ENCODE results near the gene VIPR2.

VIPR2 gene

GRCh38 chr7:159050704-159051103 lies 94.0 kb downstream of the VIPR2 start:
- Histone ChIP-seq H3K4me1 (ENCODE audit: insufficient read depth, insufficient read length) (no peaks in the 10 kb centered on the region), H3K4me3 (ENCODE audit: insufficient read length, low read depth) (no peak overlapping the region), H3K36me3 (ENCODE audit: insufficient read depth, insufficient read length, low read length) (no peaks in the 10 kb centered on the region), H3K27me3 (ENCODE audit: insufficient read depth, insufficient read length) (no peaks in the 10 kb centered on the region), H3K9ac (ENCODE audit: insufficient read length, low read depth) (no peak overlapping the region), H3K9me3 (ENCODE audit: insufficient read depth, low read length) (0 out of 2 replicates have a peak, but pooled peaks cover 4% of the 10 kb centered on the region)
- TF ChIP-seq ZNF274 (IDR thresholded peaks at IDR 0.05; ENCODE audit: low read depth, low read length), result no peak
- TF ChIP-seq SUZ12 (IDR thresholded peaks at IDR 0.05; ENCODE audit: extremely low read depth, insufficient read depth, insufficient read length), result no peak
- no peak for TF ChIP-seq YY1 (IDR thresholded peaks at IDR 0.05; ENCODE audit: insufficient read depth, insufficient read length)
- no peak for DNase-seq (ENCODE audit: low read depth, low spot score)

GRCh38 chr7:159049266-159050025 lies 95.2 kb downstream of the VIPR2 start:
- H3K36me3 ChIP-seq (ENCODE audit: insufficient read depth, insufficient read length, low read length), result no peaks in the 10 kb centered on the region
- no peak for DNase-seq (ENCODE audit: low read depth, low spot score)
- H3K4me3 ChIP-seq (ENCODE audit: insufficient read length, low read depth), result no peak overlapping the region
- H3K27me3 ChIP-seq (ENCODE audit: insufficient read depth, insufficient read length), result no peaks in the 10 kb centered on the region
- H3K9me3 ChIP-seq (ENCODE audit: insufficient read depth, low read length), result 0 out of 2 replicates have a peak, but pooled peaks cover 4% of the 10 kb centered on the region
- H3K9ac ChIP-seq (ENCODE audit: insufficient read length, low read depth), result no peak overlapping the region
- TF ChIP-seq YY1 (IDR thresholded peaks at IDR 0.05; ENCODE audit: insufficient read depth, insufficient read length), result no peak
- TF ChIP-seq ZNF274 (IDR thresholded peaks at IDR 0.05; ENCODE audit: low read depth, low read length), result no peak
- no peak for TF ChIP-seq SUZ12 (IDR thresholded peaks at IDR 0.05; ENCODE audit: extremely low read depth, insufficient read depth, insufficient read length)
- no peaks in the 10 kb centered on the region for H3K4me1 ChIP-seq (ENCODE audit: insufficient read depth, insufficient read length)

- Histone ChIP-seq H3K27me3 (ENCODE audit: insufficient read depth, insufficient read length) (no peaks in the 10 kb centered on the region), H3K4me1 (ENCODE audit: insufficient read depth, insufficient read length) (no peaks in the 10 kb centered on the region), H3K36me3 (ENCODE audit: insufficient read depth, insufficient read length, low read length) (no peaks in the 10 kb centered on the region), H3K9ac (ENCODE audit: insufficient read length, low read depth) (no peak overlapping the region), H3K4me3 (ENCODE audit: insufficient read length, low read depth) (no peak overlapping the region), H3K9me3 (ENCODE audit: insufficient read depth, low read length) (peaks cover 8% of the 10 kb centered on the region; the same call in 1 of the 2 replicates)
- no peak for DNase-seq (ENCODE audit: low read depth, low spot score)
- TF ChIP-seq SUZ12 (IDR thresholded peaks at IDR 0.05; ENCODE audit: extremely low read depth, insufficient read depth, insufficient read length) (no peak), YY1 (IDR thresholded peaks at IDR 0.05; ENCODE audit: insufficient read depth, insufficient read length) (no peak), ZNF274 (IDR thresholded peaks at IDR 0.05; ENCODE audit: low read depth, low read length) (no peak)
Observed at GRCh38 chr7:159048656-159049055, 96.0 kb downstream of the VIPR2 start.

- no peaks in the 10 kb centered on the region for H3K27me3 ChIP-seq (ENCODE audit: insufficient read depth, insufficient read length)
Observed at GRCh38 chr7:159047536-159047935, 97.1 kb downstream of the VIPR2 start.

GRCh38 chr7:159046300-159046699 lies 98.4 kb downstream of the VIPR2 start:
- TF ChIP-seq YY1 (IDR thresholded peaks at IDR 0.05; ENCODE audit: insufficient read depth, insufficient read length) (no peak), SUZ12 (IDR thresholded peaks at IDR 0.05; ENCODE audit: extremely low read depth, insufficient read depth, insufficient read length) (no peak), ZNF274 (IDR thresholded peaks at IDR 0.05; ENCODE audit: low read depth, low read length) (no peak)
- DNase-seq (ENCODE audit: low read depth, low spot score), result no peak

More at GRCh38 chr7:159047536-159047935, 97.1 kb downstream of the VIPR2 start:
- no peaks in the 10 kb centered on the region for H3K4me1 ChIP-seq (ENCODE audit: insufficient read depth, insufficient read length)
- no peak overlapping the region for H3K9ac ChIP-seq (ENCODE audit: insufficient read length, low read depth)
- H3K36me3 ChIP-seq (ENCODE audit: insufficient read depth, insufficient read length, low read length), result no peaks in the 10 kb centered on the region
- TF ChIP-seq YY1 (IDR thresholded peaks at IDR 0.05; ENCODE audit: insufficient read depth, insufficient read length) (no peak), ZNF274 (IDR thresholded peaks at IDR 0.05; ENCODE audit: low read depth, low read length) (no peak), SUZ12 (IDR thresholded peaks at IDR 0.05; ENCODE audit: extremely low read depth, insufficient read depth, insufficient read length) (no peak)
- DNase-seq (ENCODE audit: low read depth, low spot score), result no peak
- H3K4me3 ChIP-seq (ENCODE audit: insufficient read length, low read depth), result no peak overlapping the region
- H3K9me3 ChIP-seq (ENCODE audit: insufficient read depth, low read length), result peaks cover 10% of the 10 kb centered on the region; the same call in 1 of the 2 replicates

GRCh38 chr7:159045839-159046238 lies 98.8 kb downstream of the VIPR2 start:
- no peak for DNase-seq (ENCODE audit: low read depth, low spot score)
- H3K4me3 ChIP-seq (ENCODE audit: insufficient read length, low read depth), result no peak overlapping the region
- peaks cover 6% of the 10 kb centered on the region; the same call in 1 of the 2 replicates for H3K9me3 ChIP-seq (ENCODE audit: insufficient read depth, low read length)
- H3K36me3 ChIP-seq (ENCODE audit: insufficient read depth, insufficient read length, low read length), result no peaks in the 10 kb centered on the region
- no peaks in the 10 kb centered on the region for H3K27me3 ChIP-seq (ENCODE audit: insufficient read depth, insufficient read length)
- H3K4me1 ChIP-seq (ENCODE audit: insufficient read depth, insufficient read length), result no peaks in the 10 kb centered on the region
- TF ChIP-seq SUZ12 (IDR thresholded peaks at IDR 0.05; ENCODE audit: extremely low read depth, insufficient read depth, insufficient read length) (no peak), ZNF274 (IDR thresholded peaks at IDR 0.05; ENCODE audit: low read depth, low read length) (no peak), YY1 (IDR thresholded peaks at IDR 0.05; ENCODE audit: insufficient read depth, insufficient read length) (no peak)
- no peak overlapping the region for H3K9ac ChIP-seq (ENCODE audit: insufficient read length, low read depth)

More at GRCh38 chr7:159046300-159046699, 98.4 kb downstream of the VIPR2 start:
- no peak overlapping the region for H3K9ac ChIP-seq (ENCODE audit: insufficient read length, low read depth)
- H3K36me3 ChIP-seq (ENCODE audit: insufficient read depth, insufficient read length, low read length), result no peaks in the 10 kb centered on the region
- H3K4me1 ChIP-seq (ENCODE audit: insufficient read depth, insufficient read length), result no peaks in the 10 kb centered on the region
- H3K27me3 ChIP-seq (ENCODE audit: insufficient read depth, insufficient read length), result no peaks in the 10 kb centered on the region
- peaks cover 6% of the 10 kb centered on the region; the same call in 1 of the 2 replicates for H3K9me3 ChIP-seq (ENCODE audit: insufficient read depth, low read length)
- no peak overlapping the region for H3K4me3 ChIP-seq (ENCODE audit: insufficient read length, low read depth)

GRCh38 chr7:159042581-159043101 lies 102.0 kb downstream of the VIPR2 start:
- DNase-seq (ENCODE audit: low read depth, low spot score), result no peak
- Histone ChIP-seq H3K36me3 (ENCODE audit: insufficient read depth, insufficient read length, low read length) (no peaks in the 10 kb centered on the region), H3K4me1 (ENCODE audit: insufficient read depth, insufficient read length) (no peaks in the 10 kb centered on the region), H3K9ac (ENCODE audit: insufficient read length, low read depth) (no peak overlapping the region), H3K9me3 (ENCODE audit: insufficient read depth, low read length) (peaks cover 6% of the 10 kb centered on the region; the same call in 1 of the 2 replicates), H3K27me3 (ENCODE audit: insufficient read depth, insufficient read length) (no peaks in the 10 kb centered on the region), H3K4me3 (ENCODE audit: insufficient read length, low read depth) (no peak overlapping the region)
- TF ChIP-seq SUZ12 (IDR thresholded peaks at IDR 0.05; ENCODE audit: extremely low read depth, insufficient read depth, insufficient read length), result no peak
- TF ChIP-seq YY1 (IDR thresholded peaks at IDR 0.05; ENCODE audit: insufficient read depth, insufficient read length), result no peak
- TF ChIP-seq ZNF274 (IDR thresholded peaks at IDR 0.05; ENCODE audit: low read depth, low read length), result no peak

Measured in NT2/D1 (cell line).